GM12878 (cell line): ENCODE measurements around the gene CHN2. TPM values are rescaled to one million over a fixed set of nuclear protein-coding genes. Genes with fewer than 3 reads are reported as not detected.

Source experiments
- ATAC-seq: fragments of 200-7000 bp; cut with Tn5 transposase; 3 replicates; pipeline ENCODE4 v1.9.1; 2020; ENCODE audit warnings: mild to moderate bottlenecking, moderate library complexity
- BruUV-seq: library from RNA; stranded (reverse); fragments of 400-500 nt; replicated peaks from 2 replicates; lab custom pipeline; 2021; lab: Mats Ljungman, UMichigan
- CTCF ChIA-PET: fragments of 300-600 bp; sonication (Branson Sonifier 250); formaldehyde crosslinking; extraction: SDS; loops from one replicate; lab custom pipeline; 2021; ENCODE audit warnings: inconsistent platforms; lab: Yijun Ruan, JAX
- POLR2A ChIA-PET: fragments of 350-600 bp; formaldehyde crosslinking; extraction: SDS; loops from one replicate; lab custom pipeline; 2021; ENCODE audit warnings: inconsistent platforms; lab: Charles Lee
- RAD21 ChIA-PET: fragments of 300-600 bp; sonication (Branson Sonifier 250); formaldehyde crosslinking; loops from one replicate; lab custom pipeline; 2023; ENCODE audit warnings: antibody characterized with exemption; ENCODE audit not compliant: unreplicated experiment; lab: Charles Lee
- SMC1A ChIA-PET: fragments of 300-600 bp; sonication (Branson Sonifier 250); formaldehyde crosslinking; loops from one replicate; lab custom pipeline; 2023; ENCODE audit not compliant: unreplicated experiment, uncharacterized antibody; lab: Charles Lee
- DNase-seq: peaks from one replicate; pipeline ENCODE4 v3.0.0-alpha.2; 2011; ENCODE audit warnings: low read depth, low spot score
- FAIRE-seq: peaks from 3 replicates; lab custom pipeline; 2011; peaks lifted over from hg19 to GRCh38; lab: Jason Lieb, UNC
- H2AFZ ChIP-seq: 2 replicates; pipeline ENCODE4 v1.6.0; 2011; ENCODE audit warnings: low read depth, low read length, control low read depth; ENCODE audit not compliant: control insufficient read depth
- H3K27ac ChIP-seq: 2 replicates; pipeline ENCODE4 v1.5.1; 2011; ENCODE audit warnings: control low read depth; ENCODE audit not compliant: control insufficient read depth, insufficient read depth
- H3K27me3 ChIP-seq, 2 experiments: replicated peaks in 1 of 2; 2 replicates each; pipeline versions ENCODE4 v1.6.0 to v1.6.1; 2011; ENCODE audit warnings: low read length in 1 of 2; ENCODE audit not compliant: control insufficient read depth in 2 of 2, insufficient read depth in 2 of 2
- H3K36me3 ChIP-seq, 2 experiments: 2 replicates each; pipeline ENCODE4 v1.5.1; 2011; ENCODE audit warnings: low read length in 1 of 2; ENCODE audit not compliant: control insufficient read depth in 2 of 2, insufficient read depth in 2 of 2
- H3K4me1 ChIP-seq: 2 replicates; pipeline ENCODE4 v1.6.1; 2011; ENCODE audit warnings: mild to moderate bottlenecking, low read length, moderate library complexity, mixed read lengths; ENCODE audit not compliant: control insufficient read depth, insufficient read depth
- H3K4me2 ChIP-seq: 2 replicates; pipeline ENCODE4 v1.6.0; 2011; ENCODE audit warnings: control low read depth; ENCODE audit not compliant: control insufficient read depth, insufficient read depth
- H3K4me3 ChIP-seq: fragments of 200-600 bp; sonication (generic); 2 replicates; pipeline ENCODE4 v1.5.1; 2016
- H3K79me2 ChIP-seq: 2 replicates; pipeline ENCODE4 v1.6.0; 2011; ENCODE audit warnings: low read length; ENCODE audit not compliant: control insufficient read depth, insufficient read depth
- H3K9ac ChIP-seq: 2 replicates; pipeline ENCODE4 v1.8.0; 2011; ENCODE audit warnings: low read length, control low read depth, mixed read lengths; ENCODE audit not compliant: control insufficient read depth, insufficient read depth
- H3K9me3 ChIP-seq: replicated peaks from 3 replicates; pipeline ENCODE4 v1.5.1; 2011; ENCODE audit warnings: mild to moderate bottlenecking, low read length; ENCODE audit not compliant: control insufficient read depth, insufficient read depth
- H4K20me1 ChIP-seq: 2 replicates; pipeline ENCODE4 v1.6.0; 2011; ENCODE audit not compliant: control insufficient read depth, insufficient read depth
- CBX5 ChIP-seq: sonication (generic); IDR thresholded peaks from 2 replicates; pipeline ENCODE4 v1.6.1; 2016; ENCODE audit warnings: low read depth, moderate library complexity, mild to moderate bottlenecking, inconsistent platforms
- CREB1 ChIP-seq: IDR thresholded peaks from 2 replicates; pipeline ENCODE4 v1.6.1; 2012; ENCODE audit warnings: low read depth, mild to moderate bottlenecking, inconsistent platforms
- MTA2 ChIP-seq: fragments of 450-650 bp; IDR thresholded peaks from 2 replicates; pipeline ENCODE4 v1.6.1; 2016; ENCODE audit warnings: low read depth, mild to moderate bottlenecking, moderate library complexity
- PAX5 ChIP-seq: IDR thresholded peaks from 2 replicates; pipeline ENCODE4 v1.6.1; 2011; ENCODE audit warnings: low read depth, low read length, borderline replicate concordance
- STAT3 ChIP-seq: IDR thresholded peaks from 2 replicates; pipeline ENCODE4 v1.6.1; 2011; ENCODE audit warnings: low read depth, low read length, improper control_type of control experiment
- WGBS: methylation state at CpG from one replicate; pipeline ENCODE4 v1.1.6; 2016; ENCODE audit warnings: low lambda C conversion rate; ENCODE audit not compliant: insufficient replicate concordance, insufficient coverage; ENCODE audit errors: missing lambda C conversion rate; 5-methylcytosine and 5-hydroxymethylcytosine counted together
- in situ Hi-C: fragments of 300-500 bp; cut with MboI; formaldehyde crosslinking; loops from 9 replicates; pipeline ENCODE4 v1.14.3; 2018; ENCODE audit warnings: mixed read lengths
- intact Hi-C: fragments of 100-400 bp; cut with micrococcal nuclease; formaldehyde crosslinking; loops from one replicate; pipeline ENCODE4 v1.14.2; 2022; ENCODE audit not compliant: unreplicated experiment
- polyA plus RNA-seq, 11 experiments: library from polyadenylated mRNA; depleted of rRNA in 4 of 11; unstranded in 6 of 11; stranded (reverse) in 5 of 11; fragments of >200 nt; fragmentation: Nextera tagmentation in 4 of 11; fragmentation: Illumina TruSeq in 1 of 11; extraction: Ambion mirVana in 4 of 11; extraction: Trizol in 1 of 11; gene quantifications; 1 replicate in 1 of 11; 2 replicates in 10 of 11; pipeline versions ENCODE4 v1.2.1 to v1.2.3, GENCODE V29; 2011 to 2016; ENCODE audit warnings: inconsistent platforms in 2 of 11, missing spikeins in 2 of 11, low read depth in 1 of 11
- total RNA-seq, 4 experiments: library from RNA; depleted of rRNA in 3 of 4; stranded (reverse); fragments of >200 nt in 3 of 4; fragmentation: Illumina TruSeq in 1 of 4; extraction: Trizol in 1 of 4; gene quantifications; 2 replicates each; pipeline versions ENCODE4 v1.2.1 to v1.2.3, GENCODE V29; 2013 to 2021

The CHN2 gene
- total and polyA plus RNA-seq, 10 of the 15 experiments (the other 5 are each of a cell fraction or from before 2014, with no cell fraction given), result 0.11 to 3.8 (median 0.37) TPM; not detected in 2

DNA sequence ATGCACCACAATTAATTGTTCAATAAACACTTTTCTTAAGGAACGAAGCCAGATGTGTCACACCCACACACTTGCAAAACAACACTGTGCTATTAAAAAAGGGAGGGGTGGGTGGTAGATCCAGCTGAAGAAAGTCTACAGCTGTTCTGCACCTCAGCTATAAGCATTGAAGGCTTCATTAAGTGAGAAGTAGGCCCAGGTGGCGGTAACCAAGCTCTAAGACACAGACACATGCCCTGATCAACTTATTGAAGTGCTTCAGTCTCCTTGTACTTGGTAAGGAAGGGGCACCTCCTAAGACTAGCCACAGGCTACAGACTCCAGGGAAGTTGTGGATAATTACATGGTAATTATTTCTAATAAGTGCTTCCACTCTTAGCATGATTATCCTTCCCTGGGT, 43.7 kb upstream of the CHN2 start:
- DNase-seq (no peak), ATAC-seq (no peak), FAIRE-seq (no peak)
- BruUV-seq, result no TSS peak
- H3K9ac ChIP-seq, result no peak overlapping the region
- H2AFZ ChIP-seq, result no peak overlapping the region
- no peak overlapping the region for H3K4me2 ChIP-seq
- WGBS, result 0% methylated on average over 2 of the region's 2 CpGs
- intact Hi-C loops, result no loop called here
- H3K79me2 ChIP-seq, result no peaks in the 10 kb centered on the region
- in situ Hi-C loops, result no loop called here
- H3K4me1 ChIP-seq, result no peaks in the 10 kb centered on the region
- no peak overlapping the region for H3K4me3 ChIP-seq
- POLR2A ChIA-PET, result no interaction called here
- peaks cover 7 to 9% of the 10 kb centered on the region in 2 experiments; a peak in 3 of 4 replicates for H3K27me3 ChIP-seq
- CTCF ChIA-PET, result no interaction called here
- no peaks in the 10 kb centered on the region for H3K9me3 ChIP-seq
- RAD21 ChIA-PET, result interaction anchor here (0.5 kb wide), 1 partner anchor 38 kb away, joined by 3 read pairs; no protein-coding TSS in a partner anchor
- SMC1A ChIA-PET, result no interaction called here
- no peaks in the 10 kb centered on the region for H3K36me3 ChIP-seq
- TF ChIP-seq STAT3 (no peak), CREB1 (no peak), CBX5 (no peak)
- H4K20me1 ChIP-seq, result no peaks in the 10 kb centered on the region
- H3K27ac ChIP-seq, result no peak overlapping the region

DNA sequence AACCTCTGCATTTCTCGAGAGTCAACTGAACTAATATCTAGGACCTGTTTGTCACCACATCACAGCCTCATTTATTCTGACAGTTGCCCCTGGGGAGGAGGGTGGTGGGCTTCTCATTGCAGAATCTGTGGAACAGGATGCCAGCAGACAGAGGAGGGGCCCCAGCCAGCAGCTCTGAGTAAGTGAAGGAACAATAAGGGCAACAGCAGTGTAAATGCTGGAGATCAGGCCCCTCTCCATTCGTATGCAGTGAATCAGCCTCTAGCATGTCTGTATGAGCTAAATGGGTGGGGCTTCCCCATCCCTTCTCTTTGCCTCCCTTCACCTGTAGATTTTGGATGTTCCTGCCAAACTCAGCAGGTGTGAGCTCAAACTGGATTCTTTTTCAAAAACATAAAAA, 40.5 kb upstream of the CHN2 start:
- H3K9me3 ChIP-seq, result no peaks in the 10 kb centered on the region
- SMC1A ChIA-PET, result no interaction called here
- RAD21 ChIA-PET, result no interaction called here
- H3K36me3 ChIP-seq, result no peaks in the 10 kb centered on the region
- H3K27ac ChIP-seq, result no peak overlapping the region
- FAIRE-seq, result no peak
- no peak overlapping the region for H3K9ac ChIP-seq
- no peak overlapping the region for H2AFZ ChIP-seq
- H3K27me3 ChIP-seq, result no peaks in the 10 kb centered on the region; a peak in 1 of 4 replicates
- CTCF ChIA-PET, result no interaction called here
- in situ Hi-C loops, result no loop called here
- 14% methylated on average over 2 of the region's 2 CpGs for WGBS
- no peak for ATAC-seq
- no peaks in the 10 kb centered on the region for H4K20me1 ChIP-seq
- H3K79me2 ChIP-seq, result no peaks in the 10 kb centered on the region
- no peaks in the 10 kb centered on the region for H3K4me1 ChIP-seq
- no peak overlapping the region for H3K4me3 ChIP-seq
- no TSS peak for BruUV-seq
- POLR2A ChIA-PET, result no interaction called here
- H3K4me2 ChIP-seq, result no peak overlapping the region
- DNase-seq, result no peak
- intact Hi-C loops, result no loop called here
- no peak for TF ChIP-seq MTA2
- no peak for TF ChIP-seq PAX5
